GM19099 (cell line): ENCODE measurements around the gene IRF1.
A peak's percentile ranks its signal among the peaks of the same experiment; 100 is the strongest.

Experiments
- POLR2A ChIP-seq: IDR thresholded peaks from 3 replicates; pipeline ENCODE4 v1.6.1; 2011; ENCODE audit warnings: low read depth; ENCODE audit not compliant: insufficient read length; ENCODE audit errors: extremely low read depth

Gene IRF1

GRCh38 chr5:132501961-132502931, 11.7 kb upstream of the IRF1 start:
- TF ChIP-seq POLR2A, result no peak

GRCh38 chr5:132501629-132501956, 11.0 kb upstream of the IRF1 start:
- no peak for TF ChIP-seq POLR2A

- no peak for TF ChIP-seq POLR2A
These were observed 10.5 kb upstream of the IRF1 start for GRCh38 chr5:132500931-132501628.

GRCh38 chr5:132500244-132500930, 9.8 kb upstream of the IRF1 start:
- TF ChIP-seq POLR2A, result no peak

- TF ChIP-seq POLR2A, result no peak
These were observed 9.1 kb upstream of the IRF1 start for GRCh38 chr5:132499440-132500243.

- TF ChIP-seq POLR2A, result no peak
These were observed 8.2 kb upstream of the IRF1 start for GRCh38 chr5:132498686-132499271.

GRCh38 chr5:132498152-132498551, 7.6 kb upstream of the IRF1 start:
- no peak for TF ChIP-seq POLR2A

- TF ChIP-seq POLR2A, result no peak
These were observed 7.0 kb upstream of the IRF1 start for GRCh38 chr5:132497488-132497997.

GRCh38 chr5:132496631-132497487, 6.3 kb upstream of the IRF1 start:
- peak; percentile 84 for TF ChIP-seq POLR2A

- no peak for TF ChIP-seq POLR2A
These were observed 5.6 kb upstream of the IRF1 start for GRCh38 chr5:132496191-132496630.

GRCh38 chr5:132495667-132496190, 5.2 kb upstream of the IRF1 start:
- TF ChIP-seq POLR2A, result peak; percentile 68

GRCh38 chr5:132493821-132494220, 3.2 kb upstream of the IRF1 start:
- TF ChIP-seq POLR2A, result no peak

- no peak for TF ChIP-seq POLR2A
These were observed 2.7 kb upstream of the IRF1 start for GRCh38 chr5:132493241-132493640.

GRCh38 chr5:132492386-132493125, 2.0 kb upstream of the IRF1 start:
- no peak for TF ChIP-seq POLR2A
